Ishikawa (cell line): ENCODE data around the gene GFI1.

ENCODE experiments used
- CREB1 ChIP-seq: IDR thresholded peaks from 2 replicates; pipeline ENCODE4 v1.6.1; 2012; ENCODE audit warnings: low read depth
- EP300 ChIP-seq: IDR thresholded peaks from 2 replicates; pipeline ENCODE4 v1.6.1; 2012; ENCODE audit warnings: borderline replicate concordance
- NFIC ChIP-seq: IDR thresholded peaks from 2 replicates; pipeline ENCODE4 v1.6.1; 2012
- RAD21 ChIP-seq: IDR thresholded peaks from 2 replicates; pipeline ENCODE4 v1.6.1; 2012; ENCODE audit warnings: low read depth
- REST ChIP-seq: IDR thresholded peaks from 2 replicates; pipeline ENCODE4 v1.6.1; 2012; ENCODE audit warnings: low read depth, mild to moderate bottlenecking
- TAF1 ChIP-seq: IDR thresholded peaks from 2 replicates; pipeline ENCODE4 v1.6.1; 2012; ENCODE audit warnings: low read depth, mild to moderate bottlenecking
- TCF12 ChIP-seq: IDR thresholded peaks from 2 replicates; pipeline ENCODE4 v1.6.1; 2012; ENCODE audit warnings: low read depth
- YY1 ChIP-seq: IDR thresholded peaks from 2 replicates; pipeline ENCODE4 v1.6.1; 2012; ENCODE audit warnings: low read depth
- ZBTB7A ChIP-seq: IDR thresholded peaks from 2 replicates; pipeline ENCODE4 v1.6.1; 2012; ENCODE audit warnings: low read depth
- TF ChIP-seq, protein P1 (sequence below): IDR thresholded peaks from 2 replicates; pipeline ENCODE4 v1.6.1; 2012
- TF ChIP-seq, protein P2 (sequence below): IDR thresholded peaks from 2 replicates; pipeline ENCODE4 v1.6.1; 2012

- no peak for TF ChIP-seq CREB1
- TF ChIP-seq REST = no peak
- TF ChIP-seq, protein P1, sequence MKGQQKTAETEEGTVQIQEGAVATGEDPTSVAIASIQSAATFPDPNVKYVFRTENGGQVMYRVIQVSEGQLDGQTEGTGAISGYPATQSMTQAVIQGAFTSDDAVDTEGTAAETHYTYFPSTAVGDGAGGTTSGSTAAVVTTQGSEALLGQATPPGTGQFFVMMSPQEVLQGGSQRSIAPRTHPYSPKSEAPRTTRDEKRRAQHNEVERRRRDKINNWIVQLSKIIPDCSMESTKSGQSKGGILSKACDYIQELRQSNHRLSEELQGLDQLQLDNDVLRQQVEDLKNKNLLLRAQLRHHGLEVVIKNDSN = no peak
- TF ChIP-seq TCF12 = no peak
- no peak for TF ChIP-seq YY1
- TF ChIP-seq ZBTB7A = no peak
- TF ChIP-seq, protein P2, sequence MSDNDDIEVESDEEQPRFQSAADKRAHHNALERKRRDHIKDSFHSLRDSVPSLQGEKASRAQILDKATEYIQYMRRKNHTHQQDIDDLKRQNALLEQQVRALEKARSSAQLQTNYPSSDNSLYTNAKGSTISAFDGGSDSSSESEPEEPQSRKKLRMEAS = no peak
- no peak for TF ChIP-seq NFIC
- TF ChIP-seq EP300 = no peak
- TF ChIP-seq TAF1 = no peak
- TF ChIP-seq RAD21 = no peak
These were observed 16.5 kb downstream of the GFI1 start for GRCh38 chr1:92470216-92470615.
